ENCODE results near the gene PRR13.

GRCh38 chr12:53482626-53483168 lies 41.2 kb downstream of the PRR13 start:
- TF ChIP-seq CTCF (IDR thresholded peaks at IDR 0.05) (no peak), POLR2A (IDR thresholded peaks at IDR 0.05) (no peak), EP300 (IDR thresholded peaks at IDR 0.05) (no peak), POLR2AphosphoS5 (IDR thresholded peaks at IDR 0.05) (no peak)
